GM12878 (cell line): ENCODE measurements around the gene STX1B. TPM values are rescaled to one million over a fixed set of nuclear protein-coding genes. Genes with fewer than 3 reads are reported as not detected.

ENCODE experiments used
- ATAC-seq: fragments of 200-7000 bp; cut with Tn5 transposase; 3 replicates; pipeline ENCODE4 v1.9.1; 2020; ENCODE audit warnings: mild to moderate bottlenecking, moderate library complexity
- BruUV-seq: library from RNA; stranded (reverse); fragments of 400-500 nt; replicated peaks from 2 replicates; lab custom pipeline; 2021; lab: Mats Ljungman, UMichigan
- CTCF ChIA-PET: fragments of 300-600 bp; sonication (Branson Sonifier 250); formaldehyde crosslinking; extraction: SDS; loops from one replicate; lab custom pipeline; 2021; ENCODE audit warnings: inconsistent platforms; lab: Yijun Ruan, JAX
- POLR2A ChIA-PET: fragments of 350-600 bp; formaldehyde crosslinking; extraction: SDS; loops from one replicate; lab custom pipeline; 2021; ENCODE audit warnings: inconsistent platforms; lab: Charles Lee
- RAD21 ChIA-PET: fragments of 300-600 bp; sonication (Branson Sonifier 250); formaldehyde crosslinking; loops from one replicate; lab custom pipeline; 2023; ENCODE audit warnings: antibody characterized with exemption; ENCODE audit not compliant: unreplicated experiment; lab: Charles Lee
- SMC1A ChIA-PET: fragments of 300-600 bp; sonication (Branson Sonifier 250); formaldehyde crosslinking; loops from one replicate; lab custom pipeline; 2023; ENCODE audit not compliant: unreplicated experiment, uncharacterized antibody; lab: Charles Lee
- DNase-seq: peaks from one replicate; pipeline ENCODE4 v3.0.0-alpha.2; 2011; ENCODE audit warnings: low read depth, low spot score
- FAIRE-seq: peaks from 3 replicates; lab custom pipeline; 2011; peaks lifted over from hg19 to GRCh38; lab: Jason Lieb, UNC
- H2AFZ ChIP-seq: 2 replicates; pipeline ENCODE4 v1.6.0; 2011; ENCODE audit warnings: low read depth, low read length, control low read depth; ENCODE audit not compliant: control insufficient read depth
- H3K27ac ChIP-seq: 2 replicates; pipeline ENCODE4 v1.5.1; 2011; ENCODE audit warnings: control low read depth; ENCODE audit not compliant: control insufficient read depth, insufficient read depth
- H3K27me3 ChIP-seq, 2 experiments: replicated peaks in 1 of 2; 2 replicates each; pipeline versions ENCODE4 v1.6.0 to v1.6.1; 2011; ENCODE audit warnings: low read length in 1 of 2; ENCODE audit not compliant: control insufficient read depth in 2 of 2, insufficient read depth in 2 of 2
- H3K36me3 ChIP-seq, 2 experiments: 2 replicates each; pipeline ENCODE4 v1.5.1; 2011; ENCODE audit warnings: low read length in 1 of 2; ENCODE audit not compliant: control insufficient read depth in 2 of 2, insufficient read depth in 2 of 2
- H3K4me1 ChIP-seq: 2 replicates; pipeline ENCODE4 v1.6.1; 2011; ENCODE audit warnings: mild to moderate bottlenecking, low read length, moderate library complexity, mixed read lengths; ENCODE audit not compliant: control insufficient read depth, insufficient read depth
- H3K4me2 ChIP-seq: 2 replicates; pipeline ENCODE4 v1.6.0; 2011; ENCODE audit warnings: control low read depth; ENCODE audit not compliant: control insufficient read depth, insufficient read depth
- H3K4me3 ChIP-seq: fragments of 200-600 bp; sonication (generic); 2 replicates; pipeline ENCODE4 v1.5.1; 2016
- H3K79me2 ChIP-seq: 2 replicates; pipeline ENCODE4 v1.6.0; 2011; ENCODE audit warnings: low read length; ENCODE audit not compliant: control insufficient read depth, insufficient read depth
- H3K9ac ChIP-seq: 2 replicates; pipeline ENCODE4 v1.8.0; 2011; ENCODE audit warnings: low read length, control low read depth, mixed read lengths; ENCODE audit not compliant: control insufficient read depth, insufficient read depth
- H3K9me3 ChIP-seq: replicated peaks from 3 replicates; pipeline ENCODE4 v1.5.1; 2011; ENCODE audit warnings: mild to moderate bottlenecking, low read length; ENCODE audit not compliant: control insufficient read depth, insufficient read depth
- H4K20me1 ChIP-seq: 2 replicates; pipeline ENCODE4 v1.6.0; 2011; ENCODE audit not compliant: control insufficient read depth, insufficient read depth
- ATF7 ChIP-seq: fragments of 450-650 bp; IDR thresholded peaks from 2 replicates; pipeline ENCODE4 v1.6.1; 2016; ENCODE audit warnings: low read depth, mild to moderate bottlenecking
- BACH1 ChIP-seq: fragments of 450-650 bp; IDR thresholded peaks from 2 replicates; pipeline ENCODE4 v1.6.1; 2017; ENCODE audit warnings: mild to moderate bottlenecking, borderline replicate concordance
- CBX5 ChIP-seq: sonication (generic); IDR thresholded peaks from 2 replicates; pipeline ENCODE4 v1.6.1; 2016; ENCODE audit warnings: low read depth, moderate library complexity, mild to moderate bottlenecking, inconsistent platforms
- CHD1 ChIP-seq: IDR thresholded peaks from 2 replicates; pipeline ENCODE4 v1.6.1; 2012; ENCODE audit warnings: low read depth, low read length, improper control_type of control experiment
- CREB1 ChIP-seq: IDR thresholded peaks from 2 replicates; pipeline ENCODE4 v1.6.1; 2012; ENCODE audit warnings: low read depth, mild to moderate bottlenecking, inconsistent platforms
- E2F4 ChIP-seq: IDR thresholded peaks from 2 replicates; pipeline ENCODE4 v1.6.1; 2012; ENCODE audit warnings: low read depth, low read length, improper control_type of control experiment
- JUND ChIP-seq: IDR thresholded peaks from 2 replicates; pipeline ENCODE4 v1.6.1; 2012; ENCODE audit warnings: low read depth, mild to moderate bottlenecking, low read length, improper control_type of control experiment, moderate library complexity
- MXI1 ChIP-seq: fragments of 150-350 bp; IDR thresholded peaks from 2 replicates; pipeline ENCODE4 v1.6.1; 2011; ENCODE audit warnings: low read depth, mild to moderate bottlenecking, inconsistent platforms, low read length, improper control_type of control experiment
- NBN ChIP-seq: fragments of 450-650 bp; IDR thresholded peaks from 2 replicates; pipeline ENCODE4 v1.6.1; 2016
- NR2C2 ChIP-seq: IDR thresholded peaks from 2 replicates; pipeline ENCODE4 v1.6.1; 2011; ENCODE audit warnings: borderline replicate concordance, low read depth; ENCODE audit not compliant: control insufficient read depth, insufficient read length
- POLR2A ChIP-seq: IDR thresholded peaks from 2 replicates; pipeline ENCODE4 v1.6.1; 2011; ENCODE audit warnings: low read depth, mild to moderate bottlenecking, low read length
- YBX1 ChIP-seq: fragments of 450-650 bp; IDR thresholded peaks from 2 replicates; pipeline ENCODE4 v1.6.1; 2016; ENCODE audit warnings: antibody characterized with exemption
- ZBTB33 ChIP-seq: fragments of 450-650 bp; IDR thresholded peaks from 2 replicates; pipeline ENCODE4 v1.6.1; 2017; ENCODE audit warnings: mild to moderate bottlenecking
- ZNF274 ChIP-seq: IDR thresholded peaks from one replicate; pipeline ENCODE4 v1.8.0; 2011; ENCODE audit not compliant: insufficient read length, insufficient read depth
- ZNF384 ChIP-seq: IDR thresholded peaks from 2 replicates; pipeline ENCODE4 v1.6.1; 2012; ENCODE audit warnings: low read depth, mild to moderate bottlenecking, low read length, improper control_type of control experiment, borderline replicate concordance
- ZNF592 ChIP-seq: fragments of 450-650 bp; IDR thresholded peaks from 2 replicates; pipeline ENCODE4 v1.6.1; 2017; ENCODE audit warnings: mild to moderate bottlenecking, moderate library complexity
- ZNF622 ChIP-seq: fragments of 450-650 bp; IDR thresholded peaks from 2 replicates; pipeline ENCODE4 v1.6.1; 2017; ENCODE audit warnings: mild to moderate bottlenecking, inconsistent platforms
- WGBS: methylation state at CpG from one replicate; pipeline ENCODE4 v1.1.6; 2016; ENCODE audit warnings: low lambda C conversion rate; ENCODE audit not compliant: insufficient replicate concordance, insufficient coverage; ENCODE audit errors: missing lambda C conversion rate; 5-methylcytosine and 5-hydroxymethylcytosine counted together
- in situ Hi-C: fragments of 300-500 bp; cut with MboI; formaldehyde crosslinking; loops from 9 replicates; pipeline ENCODE4 v1.14.3; 2018; ENCODE audit warnings: mixed read lengths
- intact Hi-C: fragments of 100-400 bp; cut with micrococcal nuclease; formaldehyde crosslinking; loops from one replicate; pipeline ENCODE4 v1.14.2; 2022; ENCODE audit not compliant: unreplicated experiment
- polyA plus RNA-seq, 11 experiments: library from polyadenylated mRNA; depleted of rRNA in 4 of 11; unstranded in 6 of 11; stranded (reverse) in 5 of 11; fragments of >200 nt; fragmentation: Nextera tagmentation in 4 of 11; fragmentation: Illumina TruSeq in 1 of 11; extraction: Ambion mirVana in 4 of 11; extraction: Trizol in 1 of 11; gene quantifications; 1 replicate in 1 of 11; 2 replicates in 10 of 11; pipeline versions ENCODE4 v1.2.1 to v1.2.3, GENCODE V29; 2011 to 2016; ENCODE audit warnings: inconsistent platforms in 2 of 11, missing spikeins in 2 of 11, low read depth in 1 of 11
- total RNA-seq, 4 experiments: library from RNA; depleted of rRNA in 3 of 4; stranded (reverse); fragments of >200 nt in 3 of 4; fragmentation: Illumina TruSeq in 1 of 4; extraction: Trizol in 1 of 4; gene quantifications; 2 replicates each; pipeline versions ENCODE4 v1.2.1 to v1.2.3, GENCODE V29; 2013 to 2021

STX1B gene
- total and polyA plus RNA-seq, 10 of the 15 experiments (the other 5 are each of a cell fraction or from before 2014, with no cell fraction given) = 0.22 to 2.5 (median 1.1) TPM

DNA sequence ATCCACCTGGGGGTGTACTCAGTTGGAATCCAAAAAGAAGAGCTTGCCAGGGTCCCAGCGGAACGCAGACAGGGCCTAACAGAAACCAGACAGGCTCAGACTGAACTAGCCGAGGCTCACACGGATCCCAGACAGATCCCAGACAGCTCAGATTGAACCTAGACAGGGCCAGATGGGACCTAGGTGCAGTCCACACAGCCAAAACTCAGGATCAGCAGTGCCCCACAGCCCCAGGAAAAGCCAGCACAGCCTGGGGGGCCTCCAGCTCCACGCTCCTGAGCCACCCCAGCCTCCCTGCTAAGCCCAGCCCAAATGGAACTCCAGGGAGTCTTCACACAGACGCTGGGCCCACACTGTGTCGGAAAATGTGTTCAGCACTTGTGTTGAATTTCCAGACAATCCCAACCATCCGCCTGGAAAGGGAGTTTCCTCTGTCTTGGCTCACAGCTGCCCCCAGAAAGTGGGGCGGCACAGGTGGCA lies 7.5 kb downstream of the STX1B start:
- Histone ChIP-seq H3K9ac (no peak overlapping the region), H3K27me3 (no peaks in the 10 kb centered on the region; a peak in 1 of 4 replicates), H4K20me1 (no peaks in the 10 kb centered on the region), H3K4me3 (no peak overlapping the region), H3K4me2 (no peak overlapping the region), H3K36me3 (no peaks in the 10 kb centered on the region), H3K27ac (no peak overlapping the region), H3K79me2 (no peaks in the 10 kb centered on the region), H3K9me3 (no peaks in the 10 kb centered on the region), H2AFZ (no peak overlapping the region), H3K4me1 (no peaks in the 10 kb centered on the region)
- intact Hi-C loops = no loop called here
- in situ Hi-C loops = no loop called here
- DNase-seq = no peak
- no peak for FAIRE-seq
- TF ChIP-seq JUND = no peak
- TF ChIP-seq CREB1 = no peak
- no peak for TF ChIP-seq E2F4
- TF ChIP-seq ZNF622 = no peak
- TF ChIP-seq CHD1 = no peak
- TF ChIP-seq ZNF384 = no peak
- TF ChIP-seq NR2C2 = no peak
- TF ChIP-seq CBX5 = no peak
- TF ChIP-seq MXI1 = no peak
- TF ChIP-seq POLR2A = no peak
- TF ChIP-seq ATF7 = no peak
- TF ChIP-seq NBN = no peak
- TF ChIP-seq ZBTB33 = no peak
- TF ChIP-seq YBX1 = no peak
- TF ChIP-seq ZNF274 = no peak
- TF ChIP-seq ZNF592 = no peak
- TF ChIP-seq BACH1 = no peak
- no TSS peak for BruUV-seq
- SMC1A ChIA-PET = interaction anchor here (0.6 kb wide), 1 partner anchor 40 kb away, joined by 3 read pairs; no protein-coding TSS in a partner anchor
- RAD21 ChIA-PET = no interaction called here
- CTCF ChIA-PET = no interaction called here
- POLR2A ChIA-PET = no interaction called here
- WGBS = 38% methylated on average over 9 of the region's 9 CpGs
- no peak for ATAC-seq
